Fibroblast of upper back skin (primary cell): ENCODE measurements around the gene CUX1.
"Not testable (repeated sequence)": the region's sequence is repeated elsewhere in the genome, so short reads cannot be mapped to it uniquely, and the experiment has no call there.

Experiments used
- DNase-seq: peaks from one replicate; pipeline ENCODE4 v3.0.0-alpha.2; 2013

Gene CUX1

GRCh38 chr7:101989101-101989500, 171.7 kb downstream of the CUX1 start:
- DNase-seq, result no peak

- no peak for DNase-seq
These were observed 173.5 kb downstream of the CUX1 start for GRCh38 chr7:101990811-101991418.

GRCh38 chr7:101991860-101992259, 174.4 kb downstream of the CUX1 start:
- no peak for DNase-seq

GRCh38 chr7:101993311-101993710, 175.9 kb downstream of the CUX1 start:
- DNase-seq, result no peak

- DNase-seq, result no peak
These were observed 177.7 kb downstream of the CUX1 start for GRCh38 chr7:101995121-101995520.

GRCh38 chr7:101996131-101996691, 178.8 kb downstream of the CUX1 start:
- DNase-seq, result no peak

GRCh38 chr7:101996876-101997275, 179.4 kb downstream of the CUX1 start:
- no peak for DNase-seq

- DNase-seq, result no peak
These were observed 180.8 kb downstream of the CUX1 start for GRCh38 chr7:101998029-101998905.

GRCh38 chr7:101998906-101999240, 181.4 kb downstream of the CUX1 start:
- no peak for DNase-seq

GRCh38 chr7:101999393-101999792, 182.0 kb downstream of the CUX1 start:
- no peak for DNase-seq

- DNase-seq, result no peak
These were observed 182.7 kb downstream of the CUX1 start for GRCh38 chr7:102000123-102000522.

- DNase-seq, result peak; percentile 27
These were observed 186.8 kb downstream of the CUX1 start for GRCh38 chr7:102004229-102004628.

GRCh38 chr7:102004848-102005247, 187.4 kb downstream of the CUX1 start:
- no peak for DNase-seq

GRCh38 chr7:102005933-102006480, 188.6 kb downstream of the CUX1 start:
- DNase-seq, result no peak

- no peak for DNase-seq
These were observed 189.3 kb downstream of the CUX1 start for GRCh38 chr7:102006695-102007094.

- no peak for DNase-seq
These were observed 191.3 kb downstream of the CUX1 start for GRCh38 chr7:102008535-102009262.

- peak; percentile 28 for DNase-seq
These were observed 192.2 kb downstream of the CUX1 start for GRCh38 chr7:102009628-102010027.

GRCh38 chr7:102012112-102012830, 194.8 kb downstream of the CUX1 start:
- not testable (repeated sequence) for DNase-seq

GRCh38 chr7:102012941-102013461, 195.6 kb downstream of the CUX1 start:
- peak; percentile 75 for DNase-seq

- DNase-seq, result no peak
These were observed 201.4 kb downstream of the CUX1 start for GRCh38 chr7:102018876-102019275.

- DNase-seq, result no peak
These were observed 202.0 kb downstream of the CUX1 start for GRCh38 chr7:102019461-102019860.
